A549 (cell line): ENCODE measurements around the gene CIITA. TPM values are rescaled to one million over a fixed set of nuclear protein-coding genes. Genes with fewer than 3 reads are reported as not detected.
A peak's percentile ranks its signal among the peaks of the same experiment; 100 is the strongest.

Source experiments
- ATAC-seq, 2 experiments: fragments of 200-7000 bp in 1 of 2; fragments of >200 bp in 1 of 2; cut with Nextera tagmentation in 1 of 2; cut with Tn5 transposase in 1 of 2; 3 replicates each; pipeline versions ENCODE4 v1.8.0 to v1.9.1; 2018 to 2020; ENCODE audit warnings: mild to moderate bottlenecking in 1 of 2, moderate library complexity in 1 of 2
- CTCF ChIA-PET: fragments of 300-600 bp; sonication (Branson Sonifier 250); formaldehyde crosslinking; extraction: SDS; loops from one replicate; lab custom pipeline; 2021; ENCODE audit warnings: antibody characterized with exemption, inconsistent platforms; lab: Yijun Ruan, JAX
- POLR2A ChIA-PET: fragments of 350-600 bp; formaldehyde crosslinking; extraction: SDS; loops from one replicate; lab custom pipeline; 2021; ENCODE audit warnings: antibody characterized with exemption, inconsistent platforms; lab: Yijun Ruan, JAX
- DNase-seq, 2 experiments: peaks; one replicate each; pipeline versions ENCODE4 v3.0.0 to v3.0.0-alpha.2; 2011 to 2016; ENCODE audit warnings: low read depth in 1 of 2, low spot score in 1 of 2
- FAIRE-seq: peaks from 2 replicates; lab custom pipeline; 2011; peaks lifted over from hg19 to GRCh38; lab: Jason Lieb, UNC
- H3K27ac ChIP-seq, 2 experiments: fragments of >200 bp; sonication (Bioruptor Twin); formaldehyde crosslinking; 3 replicates each; pipeline ENCODE4 v1.5.1; 2016 to 2017
- H3K4me1 ChIP-seq: fragments of >200 bp; sonication (Bioruptor Twin); formaldehyde crosslinking; 3 replicates; pipeline ENCODE4 v1.6.1; 2016
- H3K4me2 ChIP-seq: fragments of >200 bp; sonication (Bioruptor Twin); formaldehyde crosslinking; 3 replicates; pipeline ENCODE4 v1.6.1; 2016
- H3K4me3 ChIP-seq: fragments of >200 bp; sonication (Bioruptor Twin); formaldehyde crosslinking; 3 replicates; pipeline ENCODE4 v1.5.1; 2016
- H3K9me3 ChIP-seq: fragments of >200 bp; sonication (Bioruptor Twin); formaldehyde crosslinking; 3 replicates; pipeline ENCODE4 v1.6.1; 2016
- CBX8 ChIP-seq: fragments of 200-600 bp; sonication (generic); IDR thresholded peaks from 2 replicates; pipeline ENCODE4 v1.6.1; 2016
- CHD2 ChIP-seq: fragments of 150-350 bp; IDR thresholded peaks from 2 replicates; pipeline ENCODE4 v1.6.1; 2014; ENCODE audit warnings: low read length; ENCODE audit not compliant: partially characterized antibody
- EP300 ChIP-seq, 2 experiments: fragments of >200 bp; sonication (Bioruptor Twin); formaldehyde crosslinking; IDR thresholded peaks; 2 replicates in 1 of 2; 3 replicates in 1 of 2; pipeline ENCODE4 v1.6.1; 2016 to 2017
- HOXA7 ChIP-seq: fragments of 250-450 bp; sonication (Bioruptor Pico); IDR thresholded peaks from 2 replicates; pipeline ENCODE4 v1.5.0; 2020; ENCODE audit warnings: mild to moderate bottlenecking, moderate library complexity
- HOXB5 ChIP-seq: fragments of 250-450 bp; sonication (Bioruptor Pico); IDR thresholded peaks from 2 replicates; pipeline ENCODE4 v1.5.0; 2020; ENCODE audit warnings: mild to moderate bottlenecking, moderate library complexity
- JUNB ChIP-seq: fragments of >200 bp; sonication (Bioruptor Twin); formaldehyde crosslinking; IDR thresholded peaks from 2 replicates; pipeline ENCODE4 v1.6.1; 2016
- PHF8 ChIP-seq: fragments of 200-600 bp; sonication (generic); IDR thresholded peaks from 2 replicates; pipeline ENCODE4 v1.6.1; 2016; ENCODE audit warnings: low read depth, mild to moderate bottlenecking, antibody characterized with exemption, moderate library complexity, borderline replicate concordance
- POLR2A ChIP-seq: IDR thresholded peaks from 2 replicates; pipeline ENCODE4 v1.6.1; 2012; ENCODE audit warnings: mild to moderate bottlenecking, low read length
- RARB ChIP-seq: fragments of 250-450 bp; sonication (Bioruptor Pico); IDR thresholded peaks from 2 replicates; pipeline ENCODE4 v1.8.0; 2021; ENCODE audit warnings: mild to moderate bottlenecking, moderate library complexity
- RFX5 ChIP-seq: fragments of 450-650 bp; IDR thresholded peaks from 2 replicates; pipeline ENCODE4 v1.7.1; 2014; ENCODE audit warnings: antibody characterized with exemption, mild to moderate bottlenecking, moderate library complexity
- TP53 ChIP-seq: fragments of 250-450 bp; sonication (Bioruptor Pico); IDR thresholded peaks from 2 replicates; pipeline ENCODE4 v1.5.0; 2021; ENCODE audit warnings: mild to moderate bottlenecking, moderate library complexity
- ZC3H11A ChIP-seq: fragments of 450-650 bp; IDR thresholded peaks from 2 replicates; pipeline ENCODE4 v1.6.1; 2014; ENCODE audit warnings: antibody characterized with exemption, mild to moderate bottlenecking
- WGBS: methylation state at CpG from one replicate; pipeline ENCODE4 v1.1.6; 2017; ENCODE audit errors: missing lambda C conversion rate; 5-methylcytosine and 5-hydroxymethylcytosine counted together
- polyA plus RNA-seq, 4 experiments: library from polyadenylated mRNA; depleted of rRNA in 3 of 4; stranded (reverse); fragments of >200 nt; fragmentation: RNase III in 1 of 4; extraction: RNeasy Plus Mini Kit Qiagen cat#74134 plus additional on column Dnase treatment in 1 of 4; gene quantifications; 2 replicates in 3 of 4; 3 replicates in 1 of 4; pipeline ENCODE4 v1.2.3, GENCODE V29; 2011 to 2017
- TF ChIP-seq, protein P1 (sequence below): fragments of >200 bp; sonication (Bioruptor Twin); formaldehyde crosslinking; IDR thresholded peaks from 2 replicates; pipeline ENCODE4 v1.6.1; 2016
- TF ChIP-seq, protein P2 (sequence below): fragments of 150-350 bp; IDR thresholded peaks from 2 replicates; pipeline ENCODE4 v1.6.1; 2014; ENCODE audit warnings: low read depth, mild to moderate bottlenecking, low read length
- TF ChIP-seq, protein P3 (sequence below): IDR thresholded peaks from 2 replicates; pipeline ENCODE4 v1.6.1; 2012; ENCODE audit warnings: low read depth, borderline replicate concordance
- TF ChIP-seq, protein P4 (sequence below): fragments of 250-450 bp; sonication (Bioruptor Pico); IDR thresholded peaks from 2 replicates; pipeline ENCODE4 v1.5.0; 2020; ENCODE audit warnings: low read depth, mild to moderate bottlenecking, moderate library complexity
- TF ChIP-seq, protein P5 (sequence below): fragments of 200-600 bp; sonication (generic); IDR thresholded peaks from 2 replicates; pipeline ENCODE4 v1.6.1; 2016; ENCODE audit warnings: antibody characterized with exemption, mild to moderate bottlenecking, moderate library complexity
- TF ChIP-seq, protein P6 (sequence below): fragments of >200 bp; sonication (Bioruptor Twin); formaldehyde crosslinking; IDR thresholded peaks from 3 replicates; pipeline ENCODE4 v1.5.1; 2016

CIITA gene
- polyA plus RNA-seq, 2 of the 4 experiments (the other 2 are of a cell fraction): 0.06 TPM; not detected in 1

DNA sequence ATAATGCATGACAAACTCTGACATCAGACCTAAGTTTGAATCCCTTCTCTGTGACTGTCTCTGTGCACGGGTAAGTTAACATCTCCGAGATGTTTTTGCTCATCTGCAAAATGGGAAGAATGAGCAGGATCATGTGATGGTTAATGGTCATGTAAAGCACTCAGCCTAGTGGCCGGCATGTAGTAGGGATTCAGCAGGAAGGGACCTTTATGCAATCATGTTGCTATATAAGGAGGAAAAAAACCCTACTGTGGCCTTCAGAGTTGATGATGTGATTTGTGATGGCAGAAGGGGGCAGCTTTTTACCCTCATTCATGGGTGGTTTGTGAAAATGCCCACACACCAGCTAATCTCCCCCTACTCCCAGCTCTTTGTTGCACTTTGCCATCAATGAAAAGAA, 91.5 kb downstream of the CIITA start:
- ATAC-seq (no peak), FAIRE-seq (no peak), DNase-seq (no peak)
- no peak overlapping the region for H3K4me2 ChIP-seq
- 91% methylated on average over 3 of the region's 3 CpGs for WGBS
- H3K4me1 ChIP-seq: 0 out of 3 replicates have a peak, but pooled peaks cover 3% of the 10 kb centered on the region
- no peak overlapping the region for H3K27ac ChIP-seq
- ChIA-PET POLR2A (interaction anchor here (0.6 to 2.7 kb wide), 2 partner anchors 11 to 287 kb away, joined by 5 to 9 read pairs; partner anchors contain the start of gene SOCS1), CTCF (interaction anchor here (0.8 to 19.6 kb wide), 10 partner anchors 9 to 739 kb away, joined by 3 to 364 read pairs (median 3); partner anchors contain the start of genes CLEC16A and SOCS1)
- TF ChIP-seq, protein P1, sequence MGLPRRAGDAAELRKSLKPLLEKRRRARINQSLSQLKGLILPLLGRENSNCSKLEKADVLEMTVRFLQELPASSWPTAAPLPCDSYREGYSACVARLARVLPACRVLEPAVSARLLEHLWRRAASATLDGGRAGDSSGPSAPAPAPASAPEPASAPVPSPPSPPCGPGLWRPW: no peak
- TF ChIP-seq, protein P2, sequence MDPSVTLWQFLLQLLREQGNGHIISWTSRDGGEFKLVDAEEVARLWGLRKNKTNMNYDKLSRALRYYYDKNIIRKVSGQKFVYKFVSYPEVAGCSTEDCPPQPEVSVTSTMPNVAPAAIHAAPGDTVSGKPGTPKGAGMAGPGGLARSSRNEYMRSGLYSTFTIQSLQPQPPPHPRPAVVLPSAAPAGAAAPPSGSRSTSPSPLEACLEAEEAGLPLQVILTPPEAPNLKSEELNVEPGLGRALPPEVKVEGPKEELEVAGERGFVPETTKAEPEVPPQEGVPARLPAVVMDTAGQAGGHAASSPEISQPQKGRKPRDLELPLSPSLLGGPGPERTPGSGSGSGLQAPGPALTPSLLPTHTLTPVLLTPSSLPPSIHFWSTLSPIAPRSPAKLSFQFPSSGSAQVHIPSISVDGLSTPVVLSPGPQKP: no peak
- TF ChIP-seq ZC3H11A: no peak
- TF ChIP-seq EP300 (IDR thresholded peaks at IDR 0.05): no peak
- no peak for TF ChIP-seq RARB (CRISPR knock-in tag)
- no peak overlapping the region for H3K4me3 ChIP-seq
- H3K9me3 ChIP-seq: no peaks in the 10 kb centered on the region

DNA sequence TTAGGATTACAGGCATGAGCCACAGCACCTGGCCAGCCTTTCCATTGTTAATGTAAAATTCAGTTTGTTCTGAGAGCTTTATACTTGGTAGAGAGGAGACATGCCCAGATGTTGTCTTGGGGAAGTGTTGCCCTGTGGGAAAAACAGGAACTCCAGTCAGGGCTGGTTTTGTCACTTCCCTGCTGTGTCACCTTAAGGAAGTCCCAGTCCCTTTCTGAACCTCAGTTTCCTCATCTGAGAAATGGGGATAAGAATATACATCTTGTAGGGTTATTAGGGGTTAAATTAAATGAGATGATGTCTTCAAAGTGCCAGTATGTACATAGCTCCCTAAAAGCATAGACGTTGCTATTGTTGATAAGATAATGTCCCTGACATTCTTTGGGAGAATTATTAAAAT, 92.6 kb downstream of the CIITA start:
- FAIRE-seq (no peak), ATAC-seq (no peak), DNase-seq (no peak)
- H3K4me2 ChIP-seq: no peak overlapping the region
- H3K4me3 ChIP-seq: no peak overlapping the region
- no peaks in the 10 kb centered on the region for H3K9me3 ChIP-seq
- no peak for TF ChIP-seq EP300 (IDR thresholded peaks at IDR 0.05)
- TF ChIP-seq, protein P3, sequence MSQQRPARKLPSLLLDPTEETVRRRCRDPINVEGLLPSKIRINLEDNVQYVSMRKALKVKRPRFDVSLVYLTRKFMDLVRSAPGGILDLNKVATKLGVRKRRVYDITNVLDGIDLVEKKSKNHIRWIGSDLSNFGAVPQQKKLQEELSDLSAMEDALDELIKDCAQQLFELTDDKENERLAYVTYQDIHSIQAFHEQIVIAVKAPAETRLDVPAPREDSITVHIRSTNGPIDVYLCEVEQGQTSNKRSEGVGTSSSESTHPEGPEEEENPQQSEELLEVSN: no peak
- no peak for TF ChIP-seq HOXA7 (CRISPR knock-in tag)
- 24% methylated on average over 1 of the region's 1 CpG for WGBS
- H3K4me1 ChIP-seq: no peaks in the 10 kb centered on the region
- CTCF ChIA-PET: interaction anchor here (16.6 to 19.6 kb wide), 2 partner anchors 20 to 287 kb away, joined by 284 to 364 read pairs; partner anchors contain the start of genes CLEC16A and SOCS1
- H3K27ac ChIP-seq: no peak overlapping the region
- POLR2A ChIA-PET: interaction anchor here (0.5 to 2.7 kb wide), 2 partner anchors 12 to 286 kb away, joined by 3 to 9 read pairs; partner anchors contain the start of gene SOCS1

DNA sequence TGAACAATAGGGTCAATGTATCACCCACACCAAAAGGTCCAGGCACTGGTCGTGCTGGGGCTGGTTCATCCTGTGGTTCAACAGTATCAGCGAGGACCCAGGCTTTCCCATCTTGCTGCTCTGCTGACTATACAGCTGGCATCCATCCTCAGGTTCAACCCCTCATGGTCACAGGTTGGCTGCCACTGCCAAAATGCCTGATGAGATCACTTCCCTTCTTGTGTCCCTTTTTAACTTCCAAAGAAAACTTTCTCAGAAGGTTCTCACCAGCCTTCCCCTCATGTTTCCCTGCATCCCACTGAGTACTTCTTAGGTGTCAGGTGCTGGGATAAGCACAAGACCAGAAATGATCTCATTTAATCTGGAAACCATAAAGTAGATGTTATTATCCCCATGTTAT, 93.1 kb downstream of the CIITA start:
- no peak overlapping the region for H3K4me2 ChIP-seq
- H3K27ac ChIP-seq: no peak overlapping the region
- no peaks in the 10 kb centered on the region for H3K9me3 ChIP-seq
- H3K4me1 ChIP-seq: no peaks in the 10 kb centered on the region
- no peak for FAIRE-seq
- ChIA-PET CTCF (interaction anchor here (0.5 to 19.6 kb wide), 6 partner anchors 9 to 790 kb away, joined by 3 to 364 read pairs (median 43); partner anchors contain the start of genes CLEC16A and SOCS1), POLR2A (interaction anchor here (0.5 to 1.7 kb wide), 2 partner anchors 12 to 286 kb away, joined by 3 to 30 read pairs; partner anchors contain the start of gene SOCS1)
- ATAC-seq: no peak
- TF ChIP-seq RFX5 (no peak), POLR2A (no peak)
- TF ChIP-seq, protein P4, sequence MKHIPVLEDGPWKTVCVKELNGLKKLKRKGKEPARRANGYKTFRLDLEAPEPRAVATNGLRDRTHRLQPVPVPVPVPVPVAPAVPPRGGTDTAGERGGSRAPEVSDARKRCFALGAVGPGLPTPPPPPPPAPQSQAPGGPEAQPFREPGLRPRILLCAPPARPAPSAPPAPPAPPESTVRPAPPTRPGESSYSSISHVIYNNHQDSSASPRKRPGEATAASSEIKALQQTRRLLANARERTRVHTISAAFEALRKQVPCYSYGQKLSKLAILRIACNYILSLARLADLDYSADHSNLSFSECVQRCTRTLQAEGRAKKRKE (CRISPR knock-in tag): no peak
- H3K4me3 ChIP-seq: no peak overlapping the region
- no peak for DNase-seq
- 84% methylated on average over 2 of the region's 2 CpGs for WGBS

DNA sequence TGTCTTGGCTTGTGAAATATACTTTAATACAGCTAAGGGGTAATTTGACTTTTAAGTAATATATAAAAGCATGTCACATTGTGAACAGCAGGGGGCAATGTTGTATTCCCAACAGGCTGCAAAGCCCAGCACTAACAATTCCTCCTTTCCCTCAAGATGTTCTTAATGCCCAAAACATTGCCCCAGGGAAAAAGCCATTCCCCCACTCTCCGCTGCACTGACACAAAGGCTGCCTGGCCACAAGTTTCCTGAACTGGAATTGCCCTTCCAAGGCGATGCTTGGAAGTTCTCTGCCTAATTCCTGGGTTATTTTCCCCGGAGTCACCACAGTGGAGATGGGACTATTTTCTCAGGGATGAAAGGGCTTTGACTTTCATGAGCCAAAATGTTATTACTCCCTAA, 94.6 kb downstream of the CIITA start:
- H3K9me3 ChIP-seq: no peaks in the 10 kb centered on the region
- H3K4me2 ChIP-seq: no peak overlapping the region
- CTCF ChIA-PET: interaction anchor here (0.6 to 19.6 kb wide), 44 partner anchors 8 to 826 kb away, joined by 3 to 364 read pairs (median 4); partner anchors contain the start of genes CLEC16A, PRM2, SOCS1 and ZC3H7A
- H3K4me1 ChIP-seq: no peaks in the 10 kb centered on the region
- H3K27ac ChIP-seq: peak overlapping the region in 1 of 2 experiments; percentile 15; a peak in 1 of 6 replicates
- no peak overlapping the region for H3K4me3 ChIP-seq
- peak; percentile 63 to 81; a peak in 4 of 6 replicates for ATAC-seq
- 49% methylated on average over 3 of the region's 3 CpGs for WGBS
- POLR2A ChIA-PET: interaction anchor here (1.7 kb wide), 1 partner anchor 285 kb away, joined by 30 read pairs; the partner anchor contains the start of gene SOCS1
- FAIRE-seq: no peak
- DNase-seq: peak; percentile 51 to 77
- TF ChIP-seq, protein P3: no peak
- TF ChIP-seq, protein P5, sequence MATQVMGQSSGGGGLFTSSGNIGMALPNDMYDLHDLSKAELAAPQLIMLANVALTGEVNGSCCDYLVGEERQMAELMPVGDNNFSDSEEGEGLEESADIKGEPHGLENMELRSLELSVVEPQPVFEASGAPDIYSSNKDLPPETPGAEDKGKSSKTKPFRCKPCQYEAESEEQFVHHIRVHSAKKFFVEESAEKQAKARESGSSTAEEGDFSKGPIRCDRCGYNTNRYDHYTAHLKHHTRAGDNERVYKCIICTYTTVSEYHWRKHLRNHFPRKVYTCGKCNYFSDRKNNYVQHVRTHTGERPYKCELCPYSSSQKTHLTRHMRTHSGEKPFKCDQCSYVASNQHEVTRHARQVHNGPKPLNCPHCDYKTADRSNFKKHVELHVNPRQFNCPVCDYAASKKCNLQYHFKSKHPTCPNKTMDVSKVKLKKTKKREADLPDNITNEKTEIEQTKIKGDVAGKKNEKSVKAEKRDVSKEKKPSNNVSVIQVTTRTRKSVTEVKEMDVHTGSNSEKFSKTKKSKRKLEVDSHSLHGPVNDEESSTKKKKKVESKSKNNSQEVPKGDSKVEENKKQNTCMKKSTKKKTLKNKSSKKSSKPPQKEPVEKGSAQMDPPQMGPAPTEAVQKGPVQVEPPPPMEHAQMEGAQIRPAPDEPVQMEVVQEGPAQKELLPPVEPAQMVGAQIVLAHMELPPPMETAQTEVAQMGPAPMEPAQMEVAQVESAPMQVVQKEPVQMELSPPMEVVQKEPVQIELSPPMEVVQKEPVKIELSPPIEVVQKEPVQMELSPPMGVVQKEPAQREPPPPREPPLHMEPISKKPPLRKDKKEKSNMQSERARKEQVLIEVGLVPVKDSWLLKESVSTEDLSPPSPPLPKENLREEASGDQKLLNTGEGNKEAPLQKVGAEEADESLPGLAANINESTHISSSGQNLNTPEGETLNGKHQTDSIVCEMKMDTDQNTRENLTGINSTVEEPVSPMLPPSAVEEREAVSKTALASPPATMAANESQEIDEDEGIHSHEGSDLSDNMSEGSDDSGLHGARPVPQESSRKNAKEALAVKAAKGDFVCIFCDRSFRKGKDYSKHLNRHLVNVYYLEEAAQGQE: no peak
- TF ChIP-seq, protein P6, sequence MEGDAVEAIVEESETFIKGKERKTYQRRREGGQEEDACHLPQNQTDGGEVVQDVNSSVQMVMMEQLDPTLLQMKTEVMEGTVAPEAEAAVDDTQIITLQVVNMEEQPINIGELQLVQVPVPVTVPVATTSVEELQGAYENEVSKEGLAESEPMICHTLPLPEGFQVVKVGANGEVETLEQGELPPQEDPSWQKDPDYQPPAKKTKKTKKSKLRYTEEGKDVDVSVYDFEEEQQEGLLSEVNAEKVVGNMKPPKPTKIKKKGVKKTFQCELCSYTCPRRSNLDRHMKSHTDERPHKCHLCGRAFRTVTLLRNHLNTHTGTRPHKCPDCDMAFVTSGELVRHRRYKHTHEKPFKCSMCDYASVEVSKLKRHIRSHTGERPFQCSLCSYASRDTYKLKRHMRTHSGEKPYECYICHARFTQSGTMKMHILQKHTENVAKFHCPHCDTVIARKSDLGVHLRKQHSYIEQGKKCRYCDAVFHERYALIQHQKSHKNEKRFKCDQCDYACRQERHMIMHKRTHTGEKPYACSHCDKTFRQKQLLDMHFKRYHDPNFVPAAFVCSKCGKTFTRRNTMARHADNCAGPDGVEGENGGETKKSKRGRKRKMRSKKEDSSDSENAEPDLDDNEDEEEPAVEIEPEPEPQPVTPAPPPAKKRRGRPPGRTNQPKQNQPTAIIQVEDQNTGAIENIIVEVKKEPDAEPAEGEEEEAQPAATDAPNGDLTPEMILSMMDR: peak; percentile 80
- TF ChIP-seq TP53 (CRISPR knock-in tag): no peak
- TF ChIP-seq JUNB: no peak
- peak; percentile 31 for TF ChIP-seq CHD2
- TF ChIP-seq HOXB5 (CRISPR knock-in tag): no peak
- TF ChIP-seq HOXA7 (CRISPR knock-in tag): no peak
- no peak for TF ChIP-seq CBX8
- TF ChIP-seq PHF8: no peak
